ENCODE results near the gene SLC10A1. TPM values are rescaled to one million over a fixed set of nuclear protein-coding genes. Genes with fewer than 3 reads are reported as not detected.

Gene SLC10A1
- total RNA-seq, 1 donor from 2014 or later = not detected

GRCh38 chr14:69811227-69811867 lies 14.3 kb upstream of the SLC10A1 start:
- no peak for ATAC-seq (ENCODE audit: low read depth)
- Mint-ChIP-seq H3K27me3 (peaks cover 10% of the 10 kb centered on the region), H3K9me3 (no peaks in the 10 kb centered on the region), H3K4me1 (no peaks in the 10 kb centered on the region), H3K4me3 (no peak overlapping the region), H3K27ac (no peak overlapping the region), H3K36me3 (ENCODE audit: low read depth) (no peaks in the 10 kb centered on the region)
- no peak for DNase-seq
- TF ChIP-seq CTCF (IDR thresholded peaks at IDR 0.05) = no peak
- intact Hi-C loops (cut with micrococcal nuclease) = no loop called here
- CTCF ChIA-PET = no interaction called here
- POLR2A ChIA-PET = no interaction called here

GRCh38 chr14:69808919-69809808 lies 12.1 kb upstream of the SLC10A1 start:
- H3K27me3 Mint-ChIP-seq = peaks cover 10% of the 10 kb centered on the region
- H3K9me3 Mint-ChIP-seq = no peaks in the 10 kb centered on the region
- DNase-seq (no peak), ATAC-seq (ENCODE audit: low read depth) (no peak)
- ChIA-PET CTCF (interaction anchor here (1.1 kb wide), 1 partner anchor 9 kb away, joined by 3 read pairs; no protein-coding TSS in a partner anchor), POLR2A (no interaction called here)
- no peaks in the 10 kb centered on the region for H3K36me3 Mint-ChIP-seq (ENCODE audit: low read depth)
- no peak overlapping the region for H3K4me3 Mint-ChIP-seq
- H3K4me1 Mint-ChIP-seq = no peaks in the 10 kb centered on the region
- no peak overlapping the region for H3K27ac Mint-ChIP-seq
- intact Hi-C loops (cut with micrococcal nuclease) = no loop called here
- TF ChIP-seq CTCF (IDR thresholded peaks at IDR 0.05) = no peak

GRCh38 chr14:69807192-69807591 lies 10.2 kb upstream of the SLC10A1 start:
- DNase-seq (no peak), ATAC-seq (ENCODE audit: low read depth) (no peak)
- no peak for TF ChIP-seq CTCF (IDR thresholded peaks at IDR 0.05)
- CTCF ChIA-PET = no interaction called here
- no peak overlapping the region for H3K27ac Mint-ChIP-seq
- no peaks in the 10 kb centered on the region for H3K4me1 Mint-ChIP-seq
- H3K9me3 Mint-ChIP-seq = no peaks in the 10 kb centered on the region
- POLR2A ChIA-PET = no interaction called here
- intact Hi-C loops (cut with micrococcal nuclease) = no loop called here
- H3K27me3 Mint-ChIP-seq = no peaks in the 10 kb centered on the region
- H3K36me3 Mint-ChIP-seq (ENCODE audit: low read depth) = no peaks in the 10 kb centered on the region
- H3K4me3 Mint-ChIP-seq = no peak overlapping the region

- peaks cover 5% of the 10 kb centered on the region for H3K9me3 Mint-ChIP-seq
- no peaks in the 10 kb centered on the region for H3K4me1 Mint-ChIP-seq
- H3K27me3 Mint-ChIP-seq = peaks cover 8% of the 10 kb centered on the region
- TF ChIP-seq CTCF (IDR thresholded peaks at IDR 0.05) = no peak
- no peak overlapping the region for H3K4me3 Mint-ChIP-seq
- H3K27ac Mint-ChIP-seq = no peak overlapping the region
- DNase-seq (no peak), ATAC-seq (ENCODE audit: low read depth) (no peak)
- ChIA-PET CTCF (no interaction called here), POLR2A (no interaction called here)
- intact Hi-C loops (cut with micrococcal nuclease) = no loop called here
- H3K36me3 Mint-ChIP-seq (ENCODE audit: low read depth) = no peaks in the 10 kb centered on the region
These were observed 7.9 kb upstream of the SLC10A1 start for GRCh38 chr14:69804902-69805301.

GRCh38 chr14:69803753-69804152 lies 6.7 kb upstream of the SLC10A1 start:
- no peak for ATAC-seq (ENCODE audit: low read depth)
- Mint-ChIP-seq H3K27me3 (peaks cover 8% of the 10 kb centered on the region), H3K27ac (no peak overlapping the region), H3K9me3 (peaks cover 5% of the 10 kb centered on the region), H3K4me1 (no peaks in the 10 kb centered on the region), H3K36me3 (ENCODE audit: low read depth) (no peaks in the 10 kb centered on the region), H3K4me3 (no peak overlapping the region)
- ChIA-PET CTCF (no interaction called here), POLR2A (no interaction called here)
- intact Hi-C loops (cut with micrococcal nuclease) = no loop called here
- TF ChIP-seq CTCF (IDR thresholded peaks at IDR 0.05) = no peak
- DNase-seq = no peak

Data from activated B cell treated with CpG ODN at 0.5 μM for 24 hours (primary cell).